Measurements from ENCODE around the gene TMEM158. TPM values are rescaled to one million over a fixed set of nuclear protein-coding genes. Genes with fewer than 3 reads are reported as not detected.

Gene TMEM158
- total and polyA plus RNA-seq, 2 of the 8 experiments (the other 6 are each of a cell fraction or from before 2014, with no cell fraction given), result 6.8 to 30.3 TPM

- no peak for TF ChIP-seq CTBP2 (IDR thresholded peaks at IDR 0.05; ENCODE audit: borderline replicate concordance, insufficient read depth, insufficient read length, low read length)
- no peak for TF ChIP-seq TCF12 (IDR thresholded peaks at IDR 0.05; ENCODE audit: low read depth, low read length)
- TF ChIP-seq SP4 (IDR thresholded peaks at IDR 0.05; ENCODE audit: low read length), result no peak
- no peak for TF ChIP-seq SAP30 (IDR thresholded peaks at IDR 0.05; ENCODE audit: insufficient read depth, insufficient replicate concordance, low read length)
- no peak for TF ChIP-seq POLR2AphosphoS5 (IDR thresholded peaks at IDR 0.05; ENCODE audit: low read depth, low read length)
Observed at GRCh38 chr3:45214061-45214680, 11.9 kb downstream of the TMEM158 start (continued).

Data from H1 (cell line).